ENCODE results near the gene PMVK. TPM values are rescaled to one million over a fixed set of nuclear protein-coding genes. Genes with fewer than 3 reads are reported as not detected.

The PMVK gene
- total RNA-seq, 1 experiment from 2014 or later = 26.8 TPM

GRCh38 chr1:154901591-154901990 is 34.9 kb downstream of the PMVK start:
- H3K36me3 Mint-ChIP-seq = no peaks in the 10 kb centered on the region
- H3K27ac Mint-ChIP-seq = no peak overlapping the region
- TF ChIP-seq ESRRA (CRISPR knock-in tag; IDR thresholded peaks at IDR 0.05; ENCODE audit: borderline replicate concordance) = no peak
- TF ChIP-seq SP1 (CRISPR knock-in tag; conservative IDR thresholded peaks at IDR 0.05) = no peak
- TF ChIP-seq USF1 (CRISPR knock-in tag; IDR thresholded peaks at IDR 0.05) = no peak
- TF ChIP-seq ZNF425 (CRISPR knock-in tag; conservative IDR thresholded peaks at IDR 0.05) = no peak
- no peak for TF ChIP-seq ZNF671 (CRISPR knock-in tag; IDR thresholded peaks at IDR 0.05)
- TF ChIP-seq GRHL2 (CRISPR knock-in tag; IDR thresholded peaks at IDR 0.05; ENCODE audit: insufficient replicate concordance, severe bottlenecking) = no peak
- no peak for TF ChIP-seq SMAD3 (CRISPR knock-in tag; IDR thresholded peaks at IDR 0.05; ENCODE audit: borderline replicate concordance)
- TF ChIP-seq, protein P1, sequence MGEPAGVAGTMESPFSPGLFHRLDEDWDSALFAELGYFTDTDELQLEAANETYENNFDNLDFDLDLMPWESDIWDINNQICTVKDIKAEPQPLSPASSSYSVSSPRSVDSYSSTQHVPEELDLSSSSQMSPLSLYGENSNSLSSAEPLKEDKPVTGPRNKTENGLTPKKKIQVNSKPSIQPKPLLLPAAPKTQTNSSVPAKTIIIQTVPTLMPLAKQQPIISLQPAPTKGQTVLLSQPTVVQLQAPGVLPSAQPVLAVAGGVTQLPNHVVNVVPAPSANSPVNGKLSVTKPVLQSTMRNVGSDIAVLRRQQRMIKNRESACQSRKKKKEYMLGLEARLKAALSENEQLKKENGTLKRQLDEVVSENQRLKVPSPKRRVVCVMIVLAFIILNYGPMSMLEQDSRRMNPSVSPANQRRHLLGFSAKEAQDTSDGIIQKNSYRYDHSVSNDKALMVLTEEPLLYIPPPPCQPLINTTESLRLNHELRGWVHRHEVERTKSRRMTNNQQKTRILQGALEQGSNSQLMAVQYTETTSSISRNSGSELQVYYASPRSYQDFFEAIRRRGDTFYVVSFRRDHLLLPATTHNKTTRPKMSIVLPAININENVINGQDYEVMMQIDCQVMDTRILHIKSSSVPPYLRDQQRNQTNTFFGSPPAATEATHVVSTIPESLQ (CRISPR knock-in tag; IDR thresholded peaks at IDR 0.05) = no peak
- no peak for TF ChIP-seq JAZF1 (CRISPR knock-in tag; IDR thresholded peaks at IDR 0.05)
- TF ChIP-seq RORB (CRISPR knock-in tag; IDR thresholded peaks at IDR 0.05) = no peak
- no peak for TF ChIP-seq USF2 (CRISPR knock-in tag; IDR thresholded peaks at IDR 0.05)
- TF ChIP-seq, protein P2, sequence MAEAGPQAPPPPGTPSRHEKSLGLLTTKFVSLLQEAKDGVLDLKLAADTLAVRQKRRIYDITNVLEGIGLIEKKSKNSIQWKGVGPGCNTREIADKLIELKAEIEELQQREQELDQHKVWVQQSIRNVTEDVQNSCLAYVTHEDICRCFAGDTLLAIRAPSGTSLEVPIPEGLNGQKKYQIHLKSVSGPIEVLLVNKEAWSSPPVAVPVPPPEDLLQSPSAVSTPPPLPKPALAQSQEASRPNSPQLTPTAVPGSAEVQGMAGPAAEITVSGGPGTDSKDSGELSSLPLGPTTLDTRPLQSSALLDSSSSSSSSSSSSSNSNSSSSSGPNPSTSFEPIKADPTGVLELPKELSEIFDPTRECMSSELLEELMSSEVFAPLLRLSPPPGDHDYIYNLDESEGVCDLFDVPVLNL (CRISPR knock-in tag; IDR thresholded peaks at IDR 0.05; ENCODE audit: borderline replicate concordance, low read depth) = no peak
- TF ChIP-seq FOXJ3 (CRISPR knock-in tag; IDR thresholded peaks at IDR 0.05; ENCODE audit: borderline replicate concordance) = no peak
- TF ChIP-seq, protein P3, sequence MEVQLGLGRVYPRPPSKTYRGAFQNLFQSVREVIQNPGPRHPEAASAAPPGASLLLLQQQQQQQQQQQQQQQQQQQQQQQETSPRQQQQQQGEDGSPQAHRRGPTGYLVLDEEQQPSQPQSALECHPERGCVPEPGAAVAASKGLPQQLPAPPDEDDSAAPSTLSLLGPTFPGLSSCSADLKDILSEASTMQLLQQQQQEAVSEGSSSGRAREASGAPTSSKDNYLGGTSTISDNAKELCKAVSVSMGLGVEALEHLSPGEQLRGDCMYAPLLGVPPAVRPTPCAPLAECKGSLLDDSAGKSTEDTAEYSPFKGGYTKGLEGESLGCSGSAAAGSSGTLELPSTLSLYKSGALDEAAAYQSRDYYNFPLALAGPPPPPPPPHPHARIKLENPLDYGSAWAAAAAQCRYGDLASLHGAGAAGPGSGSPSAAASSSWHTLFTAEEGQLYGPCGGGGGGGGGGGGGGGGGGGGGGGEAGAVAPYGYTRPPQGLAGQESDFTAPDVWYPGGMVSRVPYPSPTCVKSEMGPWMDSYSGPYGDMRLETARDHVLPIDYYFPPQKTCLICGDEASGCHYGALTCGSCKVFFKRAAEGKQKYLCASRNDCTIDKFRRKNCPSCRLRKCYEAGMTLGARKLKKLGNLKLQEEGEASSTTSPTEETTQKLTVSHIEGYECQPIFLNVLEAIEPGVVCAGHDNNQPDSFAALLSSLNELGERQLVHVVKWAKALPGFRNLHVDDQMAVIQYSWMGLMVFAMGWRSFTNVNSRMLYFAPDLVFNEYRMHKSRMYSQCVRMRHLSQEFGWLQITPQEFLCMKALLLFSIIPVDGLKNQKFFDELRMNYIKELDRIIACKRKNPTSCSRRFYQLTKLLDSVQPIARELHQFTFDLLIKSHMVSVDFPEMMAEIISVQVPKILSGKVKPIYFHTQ (CRISPR knock-in tag; IDR thresholded peaks at IDR 0.05) = no peak
- TF ChIP-seq ZNF219 (CRISPR knock-in tag; IDR thresholded peaks at IDR 0.05; ENCODE audit: borderline replicate concordance) = no peak
- TF ChIP-seq SOX15 (CRISPR knock-in tag; IDR thresholded peaks at IDR 0.05) = no peak
- ChIA-PET CTCF (no interaction called here), POLR2A (no interaction called here)
- H3K9me3 Mint-ChIP-seq = peaks cover 3% of the 10 kb centered on the region; the same call in 1 of the 2 replicates
- ATAC-seq (no peak), DNase-seq (ENCODE audit: low spot score) (no peak)
- H3K4me3 Mint-ChIP-seq = no peak overlapping the region
- no peaks in the 10 kb centered on the region for H3K4me1 Mint-ChIP-seq
- H3K27me3 Mint-ChIP-seq (ENCODE audit: low read depth) = no peaks in the 10 kb centered on the region; the same call in 1 of the 2 replicates
